ENCODE data around the gene MSH5. TPM values are rescaled to one million over a fixed set of nuclear protein-coding genes. Genes with fewer than 3 reads are reported as not detected.
A peak's percentile ranks its signal among the peaks of the same experiment; 100 is the strongest.

Gene MSH5
- total and polyA plus RNA-seq, 2 of the 13 experiments (the other 11 are each of a cell fraction or from before 2014, with no cell fraction given) = 10.2 to 38.7 TPM

DNA sequence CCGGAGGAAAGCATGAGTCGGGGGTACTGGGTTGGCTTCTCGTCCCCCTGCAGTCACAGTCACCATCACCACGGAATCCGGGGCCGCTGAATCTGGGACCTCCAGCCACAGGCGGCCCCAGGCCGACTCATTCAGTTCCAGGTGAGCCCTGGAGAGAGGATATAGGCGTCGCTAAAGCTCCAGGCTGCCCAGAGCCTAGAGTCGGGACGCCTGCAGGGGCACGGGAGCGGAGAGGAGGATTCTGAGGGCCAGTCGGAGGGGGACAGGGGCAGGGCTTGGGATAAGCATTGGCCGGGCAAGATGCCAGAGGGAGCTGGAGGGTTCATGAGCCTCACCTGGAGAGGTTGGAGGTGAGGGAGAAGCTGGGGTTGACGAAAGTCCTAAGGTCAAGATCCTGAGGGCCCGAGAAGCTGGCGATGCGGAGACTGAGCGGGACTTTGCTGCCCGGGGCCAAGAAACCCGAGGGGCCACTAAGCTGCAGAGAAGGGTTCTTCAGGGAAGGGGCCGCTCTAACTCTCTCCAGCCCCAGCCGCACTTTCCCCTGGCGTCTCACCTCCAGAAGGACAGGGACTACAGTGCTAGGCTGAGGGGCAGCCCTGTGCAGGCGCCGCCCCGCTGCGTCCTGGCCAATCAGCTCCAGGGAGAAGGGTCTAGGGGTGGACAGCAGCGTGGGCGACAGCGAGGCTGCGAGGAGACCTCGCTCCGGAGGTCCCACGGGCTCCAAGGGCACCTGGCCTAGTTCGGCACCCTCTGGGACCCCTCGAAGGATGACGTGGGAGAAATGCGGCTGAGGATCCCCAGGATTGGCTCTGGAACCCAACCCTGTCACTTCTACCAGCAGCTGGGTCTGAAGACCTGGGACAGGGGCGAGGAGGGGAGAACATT, 26.3 kb downstream of the MSH5 start (continued):
- TF ChIP-seq, protein P1, sequence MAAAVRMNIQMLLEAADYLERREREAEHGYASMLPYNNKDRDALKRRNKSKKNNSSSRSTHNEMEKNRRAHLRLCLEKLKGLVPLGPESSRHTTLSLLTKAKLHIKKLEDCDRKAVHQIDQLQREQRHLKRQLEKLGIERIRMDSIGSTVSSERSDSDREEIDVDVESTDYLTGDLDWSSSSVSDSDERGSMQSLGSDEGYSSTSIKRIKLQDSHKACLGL (CRISPR knock-in tag; IDR thresholded peaks at IDR 0.05) = peak; percentile 80
- TF ChIP-seq ELF1 (CRISPR knock-in tag; IDR thresholded peaks at IDR 0.05) (no peak), ZNF263 (CRISPR knock-in tag; IDR thresholded peaks at IDR 0.05) (peak; percentile 43; the same call in 1 of the 2 replicates), MIXL1 (CRISPR knock-in tag; IDR thresholded peaks at IDR 0.05) (0 out of 2 replicates have a peak, but pooled peaks have one; percentile 27), ZSCAN30 (CRISPR knock-in tag; IDR thresholded peaks at IDR 0.05) (no peak), ZNF660 (CRISPR knock-in tag; IDR thresholded peaks at IDR 0.05; ENCODE audit: borderline replicate concordance, low read depth) (0 out of 2 replicates have a peak, but pooled peaks have one; percentile 32), NONO (IDR thresholded peaks at IDR 0.05) (no peak), NONO (CRISPR knock-in tag; conservative IDR thresholded peaks at IDR 0.05) (0 out of 2 replicates have a peak, but pooled peaks have one; percentile 23), POLR2AphosphoS5 (IDR thresholded peaks at IDR 0.05; ENCODE audit: low read depth, low read length) (peak; percentile 88), RAD21 (CRISPR knock-in tag; IDR thresholded peaks at IDR 0.05) (0 out of 2 replicates have a peak, but pooled peaks have one; percentile 8), ZNF883 (CRISPR knock-in tag; IDR thresholded peaks at IDR 0.05; ENCODE audit: not compliant biosample characterization) (peak; percentile 94), NBN (conservative IDR thresholded peaks at IDR 0.05) (no peak), RBAK (CRISPR knock-in tag; IDR thresholded peaks at IDR 0.05) (no peak), ZEB1 (IDR thresholded peaks at IDR 0.05; ENCODE audit: insufficient replicate concordance, low read depth) (peak; percentile 47)
- TF ChIP-seq, protein P2, sequence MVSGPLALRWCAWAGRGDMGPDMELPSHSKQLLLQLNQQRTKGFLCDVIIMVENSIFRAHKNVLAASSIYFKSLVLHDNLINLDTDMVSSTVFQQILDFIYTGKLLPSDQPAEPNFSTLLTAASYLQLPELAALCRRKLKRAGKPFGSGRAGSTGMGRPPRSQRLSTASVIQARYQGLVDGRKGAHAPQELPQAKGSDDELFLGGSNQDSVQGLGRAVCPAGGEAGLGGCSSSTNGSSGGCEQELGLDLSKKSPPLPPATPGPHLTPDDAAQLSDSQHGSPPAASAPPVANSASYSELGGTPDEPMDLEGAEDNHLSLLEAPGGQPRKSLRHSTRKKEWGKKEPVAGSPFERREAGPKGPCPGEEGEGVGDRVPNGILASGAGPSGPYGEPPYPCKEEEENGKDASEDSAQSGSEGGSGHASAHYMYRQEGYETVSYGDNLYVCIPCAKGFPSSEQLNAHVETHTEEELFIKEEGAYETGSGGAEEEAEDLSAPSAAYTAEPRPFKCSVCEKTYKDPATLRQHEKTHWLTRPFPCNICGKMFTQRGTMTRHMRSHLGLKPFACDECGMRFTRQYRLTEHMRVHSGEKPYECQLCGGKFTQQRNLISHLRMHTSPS (CRISPR knock-in tag; IDR thresholded peaks at IDR 0.05; ENCODE audit: low read depth) = peak; percentile 72
- TF ChIP-seq, protein P3, sequence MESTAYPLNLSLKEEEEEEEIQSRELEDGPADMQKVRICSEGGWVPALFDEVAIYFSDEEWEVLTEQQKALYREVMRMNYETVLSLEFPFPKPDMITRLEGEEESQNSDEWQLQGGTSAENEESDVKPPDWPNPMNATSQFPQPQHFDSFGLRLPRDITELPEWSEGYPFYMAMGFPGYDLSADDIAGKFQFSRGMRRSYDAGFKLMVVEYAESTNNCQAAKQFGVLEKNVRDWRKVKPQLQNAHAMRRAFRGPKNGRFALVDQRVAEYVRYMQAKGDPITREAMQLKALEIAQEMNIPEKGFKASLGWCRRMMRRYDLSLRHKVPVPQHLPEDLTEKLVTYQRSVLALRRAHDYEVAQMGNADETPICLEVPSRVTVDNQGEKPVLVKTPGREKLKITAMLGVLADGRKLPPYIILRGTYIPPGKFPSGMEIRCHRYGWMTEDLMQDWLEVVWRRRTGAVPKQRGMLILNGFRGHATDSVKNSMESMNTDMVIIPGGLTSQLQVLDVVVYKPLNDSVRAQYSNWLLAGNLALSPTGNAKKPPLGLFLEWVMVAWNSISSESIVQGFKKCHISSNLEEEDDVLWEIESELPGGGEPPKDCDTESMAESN (CRISPR knock-in tag; conservative IDR thresholded peaks at IDR 0.05) = 0 out of 2 replicates have a peak, but pooled peaks have one; percentile 82
- TF ChIP-seq, protein P4, sequence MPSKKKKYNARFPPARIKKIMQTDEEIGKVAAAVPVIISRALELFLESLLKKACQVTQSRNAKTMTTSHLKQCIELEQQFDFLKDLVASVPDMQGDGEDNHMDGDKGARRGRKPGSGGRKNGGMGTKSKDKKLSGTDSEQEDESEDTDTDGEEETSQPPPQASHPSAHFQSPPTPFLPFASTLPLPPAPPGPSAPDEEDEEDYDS (CRISPR knock-in tag; IDR thresholded peaks at IDR 0.05) = peak; percentile 94
- TF ChIP-seq, protein P5, sequence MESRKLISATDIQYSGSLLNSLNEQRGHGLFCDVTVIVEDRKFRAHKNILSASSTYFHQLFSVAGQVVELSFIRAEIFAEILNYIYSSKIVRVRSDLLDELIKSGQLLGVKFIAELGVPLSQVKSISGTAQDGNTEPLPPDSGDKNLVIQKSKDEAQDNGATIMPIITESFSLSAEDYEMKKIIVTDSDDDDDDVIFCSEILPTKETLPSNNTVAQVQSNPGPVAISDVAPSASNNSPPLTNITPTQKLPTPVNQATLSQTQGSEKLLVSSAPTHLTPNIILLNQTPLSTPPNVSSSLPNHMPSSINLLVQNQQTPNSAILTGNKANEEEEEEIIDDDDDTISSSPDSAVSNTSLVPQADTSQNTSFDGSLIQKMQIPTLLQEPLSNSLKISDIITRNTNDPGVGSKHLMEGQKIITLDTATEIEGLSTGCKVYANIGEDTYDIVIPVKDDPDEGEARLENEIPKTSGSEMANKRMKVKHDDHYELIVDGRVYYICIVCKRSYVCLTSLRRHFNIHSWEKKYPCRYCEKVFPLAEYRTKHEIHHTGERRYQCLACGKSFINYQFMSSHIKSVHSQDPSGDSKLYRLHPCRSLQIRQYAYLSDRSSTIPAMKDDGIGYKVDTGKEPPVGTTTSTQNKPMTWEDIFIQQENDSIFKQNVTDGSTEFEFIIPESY (CRISPR knock-in tag; IDR thresholded peaks at IDR 0.05) = 0 out of 2 replicates have a peak, but pooled peaks have one; percentile 12
- TF ChIP-seq, protein P6, sequence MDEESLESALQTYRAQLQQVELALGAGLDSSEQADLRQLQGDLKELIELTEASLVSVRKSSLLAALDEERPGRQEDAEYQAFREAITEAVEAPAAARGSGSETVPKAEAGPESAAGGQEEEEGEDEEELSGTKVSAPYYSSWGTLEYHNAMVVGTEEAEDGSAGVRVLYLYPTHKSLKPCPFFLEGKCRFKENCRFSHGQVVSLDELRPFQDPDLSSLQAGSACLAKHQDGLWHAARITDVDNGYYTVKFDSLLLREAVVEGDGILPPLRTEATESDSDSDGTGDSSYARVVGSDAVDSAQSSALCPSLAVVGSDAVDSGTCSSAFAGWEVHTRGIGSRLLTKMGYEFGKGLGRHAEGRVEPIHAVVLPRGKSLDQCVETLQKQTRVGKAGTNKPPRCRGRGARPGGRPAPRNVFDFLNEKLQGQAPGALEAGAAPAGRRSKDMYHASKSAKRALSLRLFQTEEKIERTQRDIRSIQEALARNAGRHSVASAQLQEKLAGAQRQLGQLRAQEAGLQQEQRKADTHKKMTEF (CRISPR knock-in tag; IDR thresholded peaks at IDR 0.05) = 0 out of 2 replicates have a peak, but pooled peaks have one; percentile 39
- TF ChIP-seq, protein P7, sequence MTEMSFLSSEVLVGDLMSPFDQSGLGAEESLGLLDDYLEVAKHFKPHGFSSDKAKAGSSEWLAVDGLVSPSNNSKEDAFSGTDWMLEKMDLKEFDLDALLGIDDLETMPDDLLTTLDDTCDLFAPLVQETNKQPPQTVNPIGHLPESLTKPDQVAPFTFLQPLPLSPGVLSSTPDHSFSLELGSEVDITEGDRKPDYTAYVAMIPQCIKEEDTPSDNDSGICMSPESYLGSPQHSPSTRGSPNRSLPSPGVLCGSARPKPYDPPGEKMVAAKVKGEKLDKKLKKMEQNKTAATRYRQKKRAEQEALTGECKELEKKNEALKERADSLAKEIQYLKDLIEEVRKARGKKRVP (CRISPR knock-in tag; IDR thresholded peaks at IDR 0.05) = peak in 1 of 2 experiments; percentile 18; a peak in 1 of 4 replicates

Measured in HepG2 (cell line).